Thyroid gland (tissue), 4 donors: ENCODE results near the gene CIDEA.

ENCODE experiments used
- CTCF ChIP-seq, 6 experiments: fragments of 200-600 bp in 3 of 6; fragments of 450-650 bp in 3 of 6; sonication (generic) in 3 of 6; IDR thresholded peaks; one replicate each; pipeline ENCODE4 v1.5.1; 2016 to 2019; ENCODE audit warnings: antibody characterized with exemption in 6 of 6, mild to moderate bottlenecking in 2 of 6, inconsistent platforms in 1 of 6, moderate library complexity in 1 of 6
- POLR2A ChIP-seq, 2 donors: fragments of 450-650 bp; IDR thresholded peaks; one replicate each; pipeline ENCODE4 v1.6.1; 2017; ENCODE audit warnings: antibody characterized with exemption in 2 of 2, mild to moderate bottlenecking in 2 of 2, moderate library complexity in 1 of 2

- TF ChIP-seq CTCF (IDR thresholded peaks at IDR 0.05) (no peak), POLR2A (IDR thresholded peaks at IDR 0.05) (no peak)
Measured at GRCh38 chr18:12253663-12254135, 462 bp upstream of the CIDEA start.
